Measurements from ENCODE around the gene HMGCL. TPM values are rescaled to one million over a fixed set of nuclear protein-coding genes. Genes with fewer than 3 reads are reported as not detected.
A peak's percentile ranks its signal among the peaks of the same experiment; 100 is the strongest.

Gene HMGCL
- total and polyA plus RNA-seq, 2 donors from 2014 or later = 51.5 to 205 TPM

DNA sequence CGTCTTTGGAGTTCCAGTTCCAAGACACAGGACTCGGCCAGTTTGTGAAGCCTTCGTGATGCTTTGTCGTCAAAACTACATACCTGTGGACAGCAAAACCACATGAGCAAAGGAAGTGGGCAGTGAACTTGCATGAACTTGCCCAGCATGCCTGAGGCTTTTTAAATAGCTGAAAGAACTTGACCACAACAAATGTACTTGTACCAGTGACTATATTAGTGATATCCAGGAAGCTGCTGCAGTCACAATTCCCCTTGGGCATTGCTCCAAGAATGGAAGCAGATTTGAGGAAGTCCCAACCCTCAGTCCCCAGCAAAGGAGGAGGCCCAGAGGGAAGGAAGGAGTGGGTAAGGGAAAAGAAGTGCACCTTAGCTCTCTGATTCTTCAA is 40.3 kb upstream of the HMGCL start:
- Histone ChIP-seq H3K4me1 (ENCODE audit: control insufficient read depth in 2 of 3, insufficient read depth in 2 of 3, low read depth in 1 of 3, low read length in 3 of 3) (peaks cover 0 to 16% (median 9%) of the 10 kb centered on the region in 3 donors), H3K27me3 (ENCODE audit: control insufficient read depth, insufficient read depth, low read length) (no peaks in the 10 kb centered on the region), H3K36me3 (ENCODE audit: control insufficient read depth in 2 of 3, insufficient read depth in 3 of 3, low read length in 3 of 3) (peaks cover 0 to 23% (median 10%) of the 10 kb centered on the region in 3 donors), H3K9me3 (ENCODE audit: control insufficient read depth in 2 of 3, insufficient read depth in 1 of 3, low read length in 3 of 3) (no peaks in the 10 kb centered on the region), H3K27ac (ENCODE audit: low read depth in 2 of 2, low read length in 2 of 2) (no peak overlapping the region), H3K9ac (ENCODE audit: low read length in 3 of 3) (no peak overlapping the region), H3K4me3 (ENCODE audit: low read length in 3 of 3) (no peak overlapping the region)
- intact Hi-C loops (cut with DNase I) = no loop called here
- DNase-seq (peak in 1 of 5 donors; percentile 19), FAIRE-seq (no peak)
- TF ChIP-seq, protein P1, sequence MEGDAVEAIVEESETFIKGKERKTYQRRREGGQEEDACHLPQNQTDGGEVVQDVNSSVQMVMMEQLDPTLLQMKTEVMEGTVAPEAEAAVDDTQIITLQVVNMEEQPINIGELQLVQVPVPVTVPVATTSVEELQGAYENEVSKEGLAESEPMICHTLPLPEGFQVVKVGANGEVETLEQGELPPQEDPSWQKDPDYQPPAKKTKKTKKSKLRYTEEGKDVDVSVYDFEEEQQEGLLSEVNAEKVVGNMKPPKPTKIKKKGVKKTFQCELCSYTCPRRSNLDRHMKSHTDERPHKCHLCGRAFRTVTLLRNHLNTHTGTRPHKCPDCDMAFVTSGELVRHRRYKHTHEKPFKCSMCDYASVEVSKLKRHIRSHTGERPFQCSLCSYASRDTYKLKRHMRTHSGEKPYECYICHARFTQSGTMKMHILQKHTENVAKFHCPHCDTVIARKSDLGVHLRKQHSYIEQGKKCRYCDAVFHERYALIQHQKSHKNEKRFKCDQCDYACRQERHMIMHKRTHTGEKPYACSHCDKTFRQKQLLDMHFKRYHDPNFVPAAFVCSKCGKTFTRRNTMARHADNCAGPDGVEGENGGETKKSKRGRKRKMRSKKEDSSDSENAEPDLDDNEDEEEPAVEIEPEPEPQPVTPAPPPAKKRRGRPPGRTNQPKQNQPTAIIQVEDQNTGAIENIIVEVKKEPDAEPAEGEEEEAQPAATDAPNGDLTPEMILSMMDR (IDR thresholded peaks at IDR 0.05; ENCODE audit: borderline replicate concordance, extremely low read depth, insufficient read depth) = no peak

DNA sequence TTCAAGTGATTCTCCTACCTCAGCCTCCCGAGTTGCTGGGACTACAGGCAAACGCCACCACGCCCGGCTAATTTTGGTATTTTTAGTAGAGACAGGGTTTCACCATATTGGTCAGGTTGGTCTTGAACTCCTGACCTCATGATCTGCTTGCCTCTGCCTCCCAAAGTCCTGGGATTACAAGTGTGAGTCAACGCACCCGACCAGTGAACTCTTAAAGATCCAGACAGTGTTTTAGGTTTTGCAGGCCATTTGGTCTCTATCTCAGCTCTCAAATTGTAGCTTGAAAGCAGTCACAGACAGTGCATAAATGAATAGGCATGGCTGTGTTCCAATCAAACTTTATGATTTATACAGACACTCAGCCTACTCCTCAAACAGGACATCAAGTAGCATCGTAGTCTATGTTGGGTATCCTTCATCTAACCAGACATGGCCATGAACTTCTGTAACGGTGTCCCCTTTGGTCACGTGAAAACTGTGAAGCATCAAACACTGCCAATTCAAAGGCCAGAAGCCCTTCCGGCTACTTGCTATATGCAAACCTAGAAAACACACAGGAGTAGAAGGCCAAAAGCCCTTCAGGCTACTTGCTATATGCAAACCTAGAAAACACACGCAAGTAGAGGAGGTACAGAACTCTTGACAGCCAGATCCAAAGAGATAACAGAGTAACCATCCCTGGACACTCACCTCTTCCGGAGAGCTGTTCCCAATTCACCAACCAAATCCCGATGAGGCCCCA is 39.7 kb upstream of the HMGCL start:
- no peak for DNase-seq
- no peak overlapping the region for H3K4me3 ChIP-seq (ENCODE audit: low read length in 3 of 3)
- TF ChIP-seq, protein P1 (IDR thresholded peaks at IDR 0.05; ENCODE audit: borderline replicate concordance, extremely low read depth, insufficient read depth) = no peak
- H3K9ac ChIP-seq (ENCODE audit: low read length in 3 of 3) = no peak overlapping the region
- peaks cover 0 to 23% (median 10%) of the 10 kb centered on the region in 3 donors for H3K36me3 ChIP-seq (ENCODE audit: control insufficient read depth in 2 of 3, insufficient read depth in 3 of 3, low read length in 3 of 3)
- H3K9me3 ChIP-seq (ENCODE audit: control insufficient read depth in 2 of 3, insufficient read depth in 1 of 3, low read length in 3 of 3) = no peaks in the 10 kb centered on the region
- peaks cover 0 to 16% (median 9%) of the 10 kb centered on the region in 3 donors for H3K4me1 ChIP-seq (ENCODE audit: control insufficient read depth in 2 of 3, insufficient read depth in 2 of 3, low read depth in 1 of 3, low read length in 3 of 3)
- H3K27me3 ChIP-seq (ENCODE audit: control insufficient read depth, insufficient read depth, low read length) = no peaks in the 10 kb centered on the region
- intact Hi-C loops (cut with DNase I) = no loop called here
- no peak for FAIRE-seq
- no peak overlapping the region for H3K27ac ChIP-seq (ENCODE audit: low read depth in 2 of 2, low read length in 2 of 2)

DNA sequence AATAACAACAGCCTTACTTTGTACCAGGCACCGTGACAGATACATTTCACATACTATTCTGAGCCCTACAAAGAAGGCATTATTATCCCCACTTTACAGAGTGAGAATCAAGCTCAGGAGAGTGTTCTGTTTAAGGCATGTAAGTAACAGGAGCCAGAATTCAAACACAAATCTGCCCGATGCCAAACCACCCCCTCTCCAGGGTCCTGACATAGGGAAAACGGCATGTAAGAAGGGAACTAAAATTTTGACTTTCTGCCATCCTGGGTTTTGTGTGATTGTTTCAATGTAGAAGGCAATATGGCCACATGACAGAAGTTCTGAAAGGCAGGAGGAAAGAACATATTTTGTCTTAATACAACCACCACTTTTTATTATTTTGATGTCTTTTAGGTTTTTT is 37.4 kb upstream of the HMGCL start:
- Histone ChIP-seq H3K27me3 (ENCODE audit: control insufficient read depth, insufficient read depth, low read length) (no peaks in the 10 kb centered on the region), H3K27ac (ENCODE audit: low read depth in 2 of 2, low read length in 2 of 2) (no peak overlapping the region), H3K36me3 (ENCODE audit: control insufficient read depth in 2 of 3, insufficient read depth in 3 of 3, low read length in 3 of 3) (peaks cover 2 to 36% (median 17%) of the 10 kb centered on the region in 3 donors), H3K9ac (ENCODE audit: low read length in 3 of 3) (no peak overlapping the region), H3K4me1 (ENCODE audit: control insufficient read depth in 2 of 3, insufficient read depth in 2 of 3, low read depth in 1 of 3, low read length in 3 of 3) (peaks cover 0 to 12% (median 5%) of the 10 kb centered on the region in 3 donors), H3K9me3 (ENCODE audit: control insufficient read depth in 2 of 3, insufficient read depth in 1 of 3, low read length in 3 of 3) (no peaks in the 10 kb centered on the region), H3K4me3 (ENCODE audit: low read length in 3 of 3) (no peak overlapping the region)
- DNase-seq (no peak), FAIRE-seq (no peak)
- TF ChIP-seq, protein P1 (IDR thresholded peaks at IDR 0.05; ENCODE audit: borderline replicate concordance, extremely low read depth, insufficient read depth) = no peak
- intact Hi-C loops (cut with DNase I) = no loop called here
